GM18508 (cell line): Measurements from ENCODE around the gene EDEM1.

Source experiments
- ATAC-seq: cut with Tn5 transposase; IDR thresholded peaks from one replicate; pipeline ENCODE4 v1.9.1; 2021; ENCODE audit warnings: moderate number of reproducible peaks; ENCODE audit not compliant: insufficient read depth, unreplicated experiment

The EDEM1 gene

GRCh38 chr3:5197470-5198312 lies 10.2 kb downstream of the EDEM1 start:
- ATAC-seq: peak; percentile 82

DNA sequence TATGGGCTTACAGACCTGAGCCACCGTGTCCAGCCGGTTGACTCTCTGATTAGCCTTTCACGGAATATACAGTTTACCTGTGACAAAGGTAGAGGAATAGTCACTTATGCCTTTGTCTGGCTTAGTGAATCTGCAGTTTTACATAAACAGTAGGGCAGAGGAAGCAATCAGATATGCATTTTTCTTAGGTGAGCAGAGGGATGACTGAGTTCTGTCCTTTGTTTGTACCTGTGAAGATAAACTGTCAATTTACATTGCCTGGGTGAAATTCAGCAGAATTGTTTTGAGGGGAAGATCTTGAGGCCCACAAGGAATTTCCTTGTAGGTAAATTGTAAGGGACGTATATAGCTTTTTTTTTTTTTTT lies 10.8 kb downstream of the EDEM1 start:
- ATAC-seq: no peak

- peak; percentile 23 for ATAC-seq
Observed at GRCh38 chr3:5198986-5199731, 11.7 kb downstream of the EDEM1 start.

DNA sequence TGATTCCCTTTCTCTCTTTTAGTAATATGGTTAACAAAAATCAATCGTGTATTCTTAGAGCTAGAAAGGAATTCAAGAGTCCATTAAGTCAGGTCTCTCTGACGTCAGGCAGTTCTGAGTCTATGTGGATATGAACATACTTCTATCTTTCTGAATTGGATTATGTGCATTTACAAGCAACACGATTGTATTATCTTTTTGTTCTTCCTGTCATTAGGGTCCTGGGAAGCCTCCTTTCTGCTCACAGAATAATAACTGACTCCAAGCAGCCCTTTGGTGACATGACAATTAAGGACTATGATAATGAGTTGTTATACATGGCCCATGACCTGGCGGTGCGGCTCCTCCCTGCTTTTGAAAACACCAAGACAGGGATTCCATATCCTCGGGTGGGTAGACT lies 14.0 kb downstream of the EDEM1 start:
- ATAC-seq: no peak

- ATAC-seq: no peak
Observed at GRCh38 chr3:5202222-5202621, 14.7 kb downstream of the EDEM1 start.

- peak; percentile 99 for ATAC-seq
Observed at GRCh38 chr3:5205165-5205941, 17.8 kb downstream of the EDEM1 start.

DNA sequence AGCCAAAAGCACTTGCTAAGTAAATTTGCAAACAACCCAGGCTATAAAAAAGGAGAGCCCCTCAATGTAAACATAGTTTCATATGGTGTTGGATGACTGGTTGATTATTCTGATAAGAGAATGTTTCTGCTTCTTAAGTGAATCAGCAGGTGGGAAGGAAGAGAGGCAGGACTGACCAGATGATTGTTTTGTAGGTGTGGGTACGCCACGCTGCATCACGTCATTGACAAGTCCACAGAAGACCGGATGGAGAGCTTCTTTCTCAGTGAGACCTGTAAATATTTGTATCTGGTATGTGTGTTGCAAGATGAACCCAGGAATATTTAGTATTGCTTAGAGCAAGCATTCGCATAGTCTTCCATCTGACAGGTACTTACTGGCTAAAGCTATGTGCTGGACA lies 23.4 kb downstream of the EDEM1 start:
- ATAC-seq: no peak

DNA sequence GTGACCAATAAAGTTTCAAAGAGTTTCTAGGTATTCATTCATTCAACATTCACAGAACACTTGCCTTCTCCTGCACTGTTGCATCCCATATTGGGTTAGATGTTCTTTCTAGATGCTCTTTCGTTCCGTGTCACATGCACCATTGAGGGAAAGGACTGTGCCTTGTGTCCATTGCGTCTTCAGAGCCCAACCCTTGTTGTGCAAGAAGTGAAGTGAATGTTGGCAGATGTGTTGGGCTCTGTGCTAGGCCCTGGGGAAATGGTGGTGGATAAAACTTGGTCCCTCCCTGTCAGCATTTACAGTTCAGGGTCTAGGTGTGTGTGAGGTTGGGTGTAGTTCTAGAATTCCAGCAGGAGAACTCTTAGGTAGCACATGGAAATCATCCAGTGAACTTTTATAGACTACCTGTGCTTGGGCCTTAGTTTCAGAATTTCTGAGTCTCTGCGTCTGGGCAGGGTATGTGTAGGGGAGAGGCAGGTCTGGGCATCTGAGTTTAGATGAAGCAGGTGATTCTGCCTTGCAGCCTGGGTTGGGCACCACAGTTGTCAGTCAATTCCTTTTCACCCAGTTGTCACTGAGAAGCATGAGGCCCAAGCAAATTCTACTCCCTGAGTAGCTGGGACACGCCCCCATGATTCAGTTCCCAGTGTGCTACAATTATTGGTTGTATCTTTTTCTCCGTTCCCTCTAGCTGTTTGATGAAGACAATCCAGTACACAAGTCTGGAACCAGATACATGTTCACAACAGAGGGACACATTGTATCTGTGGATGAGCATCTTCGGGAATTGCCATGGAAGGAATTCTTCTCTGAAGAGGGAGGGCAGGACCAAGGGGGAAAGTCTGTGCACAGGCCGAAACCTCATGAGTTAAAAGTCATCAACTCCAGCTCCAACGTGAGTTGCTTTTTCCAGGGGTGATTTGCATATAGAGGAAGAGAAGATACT lies 25.4 kb downstream of the EDEM1 start:
- ATAC-seq: no peak

DNA sequence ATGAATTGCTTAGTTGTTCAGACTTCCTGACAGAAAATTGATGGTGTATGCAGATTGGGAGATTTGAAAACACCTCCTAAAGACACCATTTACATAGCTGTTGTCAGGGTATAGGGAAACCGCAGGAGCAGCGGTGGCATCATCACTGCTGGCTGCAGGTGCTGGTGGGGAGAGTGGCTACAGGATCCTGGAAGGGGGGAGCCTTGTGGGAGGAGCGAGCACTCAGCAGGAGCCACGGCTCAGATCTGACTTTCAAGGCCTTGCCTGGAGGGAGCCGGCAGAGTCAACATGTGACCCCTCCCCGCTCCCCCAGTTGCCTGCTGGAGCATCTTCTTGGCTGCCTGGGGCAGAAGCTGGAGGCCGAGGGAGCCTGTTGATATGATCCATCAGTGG lies 26.1 kb downstream of the EDEM1 start:
- ATAC-seq: no peak

- no peak for ATAC-seq
Observed at GRCh38 chr3:5214352-5214751, 26.8 kb downstream of the EDEM1 start.

DNA sequence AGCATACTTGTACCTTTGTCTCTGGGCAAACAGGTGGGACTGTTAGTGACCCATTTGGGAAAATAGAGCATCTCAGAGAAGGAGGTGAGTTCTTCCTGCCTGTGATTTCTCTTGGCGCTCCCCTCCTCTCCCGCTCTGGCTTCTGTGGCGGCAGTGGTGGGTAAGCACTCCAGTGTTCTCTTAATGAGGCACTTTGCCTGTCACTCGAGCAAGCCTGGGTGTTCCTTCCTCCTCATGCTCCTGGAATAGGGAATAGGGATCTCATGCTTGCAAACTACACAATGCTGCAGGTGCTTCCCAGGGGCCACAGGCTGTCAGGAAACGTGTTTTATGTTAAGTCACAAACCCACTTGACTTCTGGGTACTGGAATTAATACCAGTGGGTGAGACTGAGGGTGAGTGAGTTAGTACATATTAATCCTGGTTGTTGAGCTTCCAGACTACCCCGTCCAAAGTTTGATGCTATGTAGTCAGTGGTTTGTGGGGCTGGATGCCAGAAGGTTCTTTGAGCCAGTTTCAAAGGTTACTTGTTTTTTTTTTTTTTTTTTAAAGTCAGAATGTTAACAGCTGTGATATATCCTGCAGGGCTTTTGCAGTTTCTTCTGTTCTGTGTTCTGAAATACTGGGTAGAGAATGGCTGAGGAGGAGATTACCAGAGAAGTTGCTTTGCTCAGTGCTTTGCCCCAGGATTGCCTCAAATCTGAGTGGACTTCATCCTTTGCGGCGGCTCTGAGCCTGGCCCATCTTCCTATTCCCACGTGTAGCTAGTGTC lies 30.5 kb downstream of the EDEM1 start:
- ATAC-seq: no peak

- no peak for ATAC-seq
Observed at GRCh38 chr3:5218815-5219214, 31.3 kb downstream of the EDEM1 start.

DNA sequence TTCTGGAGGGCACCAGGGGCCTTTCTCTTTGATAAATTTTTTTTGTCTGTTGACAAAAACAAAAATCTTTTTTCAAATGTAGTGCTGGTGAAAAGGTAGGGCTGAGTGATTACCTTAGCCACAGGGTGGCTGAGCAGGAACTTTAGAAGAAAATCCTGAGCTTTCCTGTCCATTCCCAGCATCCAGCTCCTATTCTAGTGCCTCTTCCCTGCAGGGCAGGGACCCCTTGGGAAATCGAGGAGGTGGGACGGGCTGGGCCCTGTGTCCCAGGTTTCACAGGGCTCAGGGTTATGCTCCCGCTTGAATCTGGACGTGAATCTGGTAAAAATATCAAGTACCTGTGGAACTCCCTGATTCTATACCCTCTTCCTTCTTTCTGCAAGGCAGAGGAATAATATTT lies 31.7 kb downstream of the EDEM1 start:
- ATAC-seq: no peak

DNA sequence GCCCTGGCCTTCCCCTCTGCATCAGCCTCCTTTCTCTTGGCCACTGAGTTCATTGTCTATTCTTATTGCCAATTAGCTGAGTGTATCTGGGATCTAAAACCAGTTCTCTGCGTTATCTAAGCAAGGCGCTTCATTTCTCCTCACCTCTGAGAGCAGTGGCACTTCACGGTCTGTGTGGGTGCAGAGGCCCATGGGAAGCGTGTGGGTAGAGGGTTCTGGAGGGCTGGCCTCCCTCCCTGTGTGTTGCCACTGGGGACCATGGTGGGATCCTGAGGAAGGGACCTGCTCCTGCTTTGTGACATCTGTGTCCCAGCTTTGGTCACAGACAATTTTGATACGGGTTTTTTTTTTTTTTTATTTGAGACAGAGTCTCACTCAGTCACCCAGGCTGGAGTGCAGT lies 32.7 kb downstream of the EDEM1 start:
- no peak for ATAC-seq

- ATAC-seq: no peak
Observed at GRCh38 chr3:5220667-5221431, 33.3 kb downstream of the EDEM1 start.

DNA sequence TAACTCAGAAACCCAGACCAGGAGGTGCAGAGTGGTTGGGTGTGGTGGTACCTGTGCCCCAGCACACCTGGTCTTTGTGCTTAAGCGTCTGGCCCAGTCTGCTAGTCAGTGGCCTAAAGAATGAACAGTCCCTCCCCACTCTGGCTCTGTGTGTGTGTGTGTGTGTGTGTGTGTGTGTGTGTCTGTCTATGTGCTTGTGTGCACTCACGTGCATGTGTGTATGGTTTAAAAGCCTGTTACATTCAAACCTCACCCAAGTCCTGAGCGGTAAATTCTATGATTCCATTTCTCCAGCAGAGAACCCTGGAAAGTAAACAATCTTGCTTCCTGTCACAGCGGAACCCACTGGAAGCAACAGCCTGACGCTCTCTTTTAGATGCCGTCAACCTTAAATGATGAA lies 34.2 kb downstream of the EDEM1 start:
- ATAC-seq: no peak

DNA sequence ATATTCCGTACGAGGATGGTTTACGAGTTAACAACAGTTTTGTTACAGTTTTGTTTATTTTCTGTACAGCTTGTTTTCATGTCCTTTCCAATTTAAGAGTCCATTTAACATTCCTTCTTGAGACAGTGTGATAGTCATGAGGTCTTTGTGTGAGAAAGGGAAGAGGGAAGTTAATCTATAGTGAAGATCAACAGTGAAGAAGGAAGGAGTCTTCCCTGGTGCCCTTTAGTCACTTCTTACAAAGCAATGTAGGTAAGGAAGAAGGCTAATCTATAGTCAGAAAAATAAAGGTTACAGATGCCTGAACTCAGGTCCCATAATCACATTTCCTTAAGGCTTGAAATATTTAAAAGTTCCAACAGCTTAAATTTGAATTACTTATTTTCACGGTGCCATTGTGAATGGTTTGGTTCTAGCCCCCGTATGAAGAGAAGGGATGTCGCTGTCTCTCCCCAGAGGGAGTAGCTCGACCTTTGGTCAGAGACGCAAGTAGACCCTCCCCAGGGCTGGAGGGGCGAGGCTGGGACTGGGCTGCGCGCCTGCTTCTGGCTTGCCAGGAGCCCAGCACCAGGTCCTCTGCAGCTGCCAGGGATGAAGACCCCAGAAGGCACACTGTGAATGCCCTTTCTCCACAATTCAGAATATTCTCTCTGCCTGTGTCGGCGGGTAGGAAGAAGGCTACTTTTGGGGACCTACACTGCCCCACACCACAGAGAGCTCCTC lies 34.9 kb downstream of the EDEM1 start:
- no peak for ATAC-seq

- ATAC-seq: peak; percentile 52
Observed at GRCh38 chr3:5226783-5227182, 39.3 kb downstream of the EDEM1 start.
